SU-DHL-6 (cell line): ENCODE data around the gene CLCN4.

Experiments used
- CTCF ChIP-seq: fragments of 200-600 bp; sonication (generic); IDR thresholded peaks from one replicate; pipeline ENCODE4 v1.5.1; 2017; ENCODE audit warnings: antibody characterized with exemption, mild to moderate bottlenecking, low read length, moderate library complexity; ENCODE audit not compliant: insufficient read depth, poor library complexity, severe bottlenecking
- EZH2phosphoT487 ChIP-seq: fragments of 200-600 bp; sonication (generic), shearing (Covaris generic); conservative IDR thresholded peaks from 2 replicates; pipeline ENCODE4 v1.6.1; 2018; ENCODE audit warnings: mild to moderate bottlenecking, antibody characterized with exemption, low read length, moderate library complexity, mixed read lengths

- TF ChIP-seq CTCF (no peak), EZH2phosphoT487 (no peak)
Measured at GRCh38 chrX:10223781-10224180, 67.0 kb downstream of the CLCN4 start.
